HG03469 (cell line): ENCODE results near the gene FAHD2B.
"Not testable (repeated sequence)": the region's sequence is repeated elsewhere in the genome, so short reads cannot be mapped to it uniquely, and the experiment has no call there.

ENCODE experiments used
- ATAC-seq: cut with Tn5 transposase; IDR thresholded peaks from one replicate; pipeline ENCODE4 v1.9.1; 2021; ENCODE audit warnings: mild to moderate bottlenecking, moderate library complexity, moderate number of reproducible peaks; ENCODE audit not compliant: unreplicated experiment

FAHD2B gene

DNA sequence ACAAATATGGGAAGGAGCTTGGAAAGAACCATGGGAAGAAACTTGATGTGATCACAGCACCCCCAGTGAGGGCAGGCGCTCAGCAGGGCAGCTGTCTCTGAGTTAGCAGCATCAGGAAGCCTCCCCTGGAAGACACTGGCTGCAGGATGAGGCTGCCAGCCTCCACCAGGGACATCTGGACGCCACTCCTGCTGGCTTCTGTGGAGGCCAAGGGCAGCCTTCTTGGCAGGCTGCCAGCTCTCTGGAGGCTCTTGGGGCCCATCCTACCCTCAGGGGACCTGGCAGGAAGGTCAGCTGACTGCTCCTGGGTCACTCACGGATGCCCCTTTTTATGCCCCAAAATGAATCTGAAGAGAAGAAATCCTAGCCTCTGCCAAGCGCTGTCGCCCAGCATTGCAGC, 26.0 kb downstream of the FAHD2B start:
- not testable (repeated sequence) for ATAC-seq

DNA sequence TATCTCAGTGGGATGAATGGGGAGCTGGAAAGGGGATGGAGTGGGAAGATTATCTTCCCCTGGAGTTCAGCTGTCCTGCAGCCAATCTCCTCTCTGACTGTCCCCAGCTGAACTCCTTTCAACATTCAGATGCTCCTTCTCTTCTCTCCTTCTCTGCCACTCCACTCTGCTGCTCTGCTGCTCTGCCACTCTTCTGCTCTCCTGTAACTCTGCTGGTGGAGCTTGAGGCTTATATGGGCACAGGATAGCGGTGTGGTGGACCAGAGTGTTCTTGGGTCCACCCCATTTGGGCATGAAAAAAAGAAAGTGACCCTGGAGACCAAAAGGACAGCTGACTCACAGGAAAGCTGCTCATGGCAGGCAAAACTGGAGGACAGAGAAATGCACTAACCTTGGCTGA, 26.6 kb downstream of the FAHD2B start:
- no peak for ATAC-seq

DNA sequence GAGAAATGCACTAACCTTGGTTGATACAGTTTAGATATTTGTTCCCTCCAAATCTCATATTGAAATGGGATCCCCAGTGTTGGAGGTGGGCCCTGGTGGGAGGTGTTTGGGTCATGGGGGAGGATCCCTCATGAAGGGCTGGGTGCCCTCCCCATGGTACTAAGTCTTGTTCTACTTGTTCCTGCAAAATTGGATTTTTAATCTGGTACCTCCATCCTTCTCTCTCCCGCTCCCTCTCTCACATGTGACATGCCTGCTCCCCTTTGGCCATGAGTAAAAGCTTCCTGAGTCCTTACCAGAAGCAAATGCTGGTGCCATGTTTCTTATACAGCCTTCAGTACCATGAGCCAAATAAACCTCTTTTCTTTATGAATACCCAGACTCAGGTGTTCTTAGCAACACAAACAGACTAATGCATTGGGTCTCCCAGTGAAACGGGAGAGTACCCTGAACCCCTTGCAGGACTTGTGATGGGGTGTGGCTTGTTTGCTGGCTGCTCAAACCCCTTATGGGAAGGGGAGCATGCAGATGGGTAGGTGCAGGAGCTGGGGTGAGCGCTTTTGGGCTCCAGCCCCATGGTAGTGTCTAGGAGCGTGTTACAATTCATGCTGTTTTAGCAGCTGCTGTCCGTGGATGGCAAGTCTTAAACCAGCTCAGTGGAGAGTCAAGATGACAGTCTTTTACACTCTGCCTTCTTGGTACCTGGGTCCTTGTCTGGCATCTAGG, 27.2 kb downstream of the FAHD2B start:
- no peak for ATAC-seq

DNA sequence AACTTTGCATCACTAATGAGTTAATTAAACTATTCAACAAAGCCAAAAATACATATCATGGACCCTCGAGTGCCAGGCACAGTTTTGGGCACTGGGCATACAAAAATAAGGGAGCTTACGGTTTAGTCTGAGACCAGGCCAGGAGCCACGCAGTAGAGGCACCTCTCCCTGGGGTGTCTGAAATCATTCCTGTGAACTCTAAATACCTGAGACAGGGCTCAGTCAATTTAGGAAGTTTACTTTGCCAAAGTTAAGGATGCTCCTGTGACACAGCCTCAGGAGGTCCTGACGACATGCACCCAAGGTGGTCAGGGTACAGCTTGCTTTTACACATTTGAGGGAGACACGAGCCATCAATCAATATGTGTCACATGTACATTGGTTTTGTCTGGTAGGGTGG, 28.7 kb downstream of the FAHD2B start:
- ATAC-seq = not testable (repeated sequence)

DNA sequence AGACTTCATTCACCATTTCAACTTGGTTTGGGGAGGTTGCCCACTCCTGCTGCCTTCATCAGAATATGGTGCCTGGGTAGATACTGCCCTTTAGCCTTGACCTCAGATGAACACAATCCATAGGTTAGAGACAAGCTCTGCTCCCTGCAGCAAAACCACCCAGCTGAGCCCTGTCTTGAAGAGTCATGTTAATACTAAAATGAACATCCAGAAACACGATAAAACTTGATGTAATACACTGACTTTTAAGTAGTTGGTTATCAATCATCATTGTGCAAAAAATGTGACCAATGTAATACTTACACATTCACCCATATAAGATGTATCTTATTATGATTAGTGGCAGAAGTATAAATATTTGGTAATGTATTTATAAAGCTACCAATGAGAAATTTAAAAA, 32.7 kb downstream of the FAHD2B start:
- not testable (repeated sequence) for ATAC-seq

DNA sequence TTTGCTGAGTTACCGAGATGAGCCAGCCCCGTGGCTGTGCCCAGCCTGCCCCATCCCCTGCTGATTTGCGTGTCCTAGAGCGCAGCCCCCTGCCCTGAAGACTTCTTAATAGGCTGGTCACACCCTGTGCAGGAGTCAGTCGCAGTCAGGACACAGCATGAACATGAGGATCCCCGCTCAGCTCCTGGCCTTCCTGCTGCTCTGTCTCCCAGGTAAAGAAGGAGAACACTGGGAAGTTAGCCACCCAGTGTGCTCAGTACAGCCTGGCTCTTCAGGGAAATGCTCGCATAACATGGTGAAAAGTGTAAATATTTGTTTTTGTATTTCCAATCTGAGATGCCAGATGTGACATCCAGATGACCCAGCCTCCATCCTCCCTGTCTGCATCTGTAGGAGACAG, 34.9 kb downstream of the FAHD2B start:
- not testable (repeated sequence) for ATAC-seq

DNA sequence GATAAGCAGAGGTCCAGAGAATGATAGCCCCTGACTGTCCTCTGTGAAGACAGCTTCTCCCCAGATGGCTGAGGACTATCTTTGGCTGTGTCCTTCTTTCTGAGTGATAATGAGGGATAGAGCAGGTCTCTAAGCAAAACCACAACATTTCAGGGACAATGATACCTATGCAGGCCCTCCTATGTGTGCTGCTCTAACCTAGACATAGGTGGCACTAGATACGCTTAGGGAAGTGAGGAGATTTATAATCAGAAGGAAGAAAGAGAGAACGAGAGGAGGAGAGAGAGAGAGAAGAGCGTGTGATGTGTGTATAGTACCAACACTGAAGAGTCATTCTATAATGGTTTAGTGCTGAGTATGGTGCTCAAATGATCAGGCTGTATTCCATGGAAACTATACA, 38.5 kb downstream of the FAHD2B start:
- not testable (repeated sequence) for ATAC-seq

DNA sequence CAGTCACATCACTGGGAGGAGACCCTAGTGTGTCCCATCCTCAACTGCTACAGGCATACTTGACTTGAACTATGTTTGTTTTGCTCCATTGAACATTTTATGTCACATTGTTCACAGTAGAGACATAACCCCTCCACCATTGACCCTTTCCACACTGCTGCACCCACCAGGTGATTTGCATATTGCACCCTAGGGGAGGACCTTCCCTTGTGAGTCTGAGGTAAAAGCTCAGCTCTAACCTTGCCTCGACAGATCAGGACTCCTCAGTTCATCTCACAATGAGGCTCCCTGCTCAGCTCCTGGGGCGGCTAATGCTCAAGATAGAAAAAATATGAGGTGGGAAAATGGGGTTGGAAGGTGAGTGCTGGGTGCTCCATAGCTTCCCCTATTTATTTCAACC, 44.6 kb downstream of the FAHD2B start:
- not testable (repeated sequence) for ATAC-seq

DNA sequence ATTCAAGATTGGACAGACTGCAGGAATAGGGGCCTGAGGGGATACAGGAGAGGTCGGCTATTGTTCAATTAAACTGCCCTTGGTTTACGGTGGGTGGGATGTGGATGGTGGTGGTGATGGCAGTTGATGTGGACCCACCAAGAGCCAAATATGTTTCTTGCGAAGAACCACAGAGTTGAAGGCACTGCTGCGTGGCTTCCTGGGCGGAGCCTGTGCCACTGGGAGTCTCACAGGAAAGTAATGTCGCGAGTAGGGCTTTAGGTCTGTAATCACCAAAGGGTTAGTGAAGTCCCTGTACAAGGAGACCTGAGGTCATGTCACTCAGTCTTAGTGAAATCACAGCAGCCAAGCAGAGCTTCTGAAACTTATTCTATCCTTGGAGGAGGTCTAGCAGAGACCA, 46.2 kb downstream of the FAHD2B start:
- not testable (repeated sequence) for ATAC-seq

DNA sequence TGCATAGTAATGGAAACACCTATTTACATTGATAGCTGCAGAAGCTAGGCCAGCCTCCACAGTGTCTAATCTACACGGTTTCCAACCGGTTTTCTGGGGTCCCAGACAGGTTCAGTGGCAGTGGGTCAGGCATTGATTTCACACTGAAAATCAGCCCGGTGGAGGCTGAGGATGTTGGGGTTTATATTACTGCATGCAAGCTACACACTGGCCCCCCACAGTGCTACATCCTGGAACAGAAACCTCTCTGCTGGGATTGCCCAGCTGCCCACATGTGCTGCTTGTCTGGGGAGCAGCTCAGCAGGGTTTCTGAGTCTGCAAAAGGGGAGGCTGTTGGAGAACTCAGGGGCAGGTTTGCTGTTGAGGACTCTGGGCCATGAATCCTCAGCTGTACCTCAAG, 48.0 kb downstream of the FAHD2B start:
- not testable (repeated sequence) for ATAC-seq

DNA sequence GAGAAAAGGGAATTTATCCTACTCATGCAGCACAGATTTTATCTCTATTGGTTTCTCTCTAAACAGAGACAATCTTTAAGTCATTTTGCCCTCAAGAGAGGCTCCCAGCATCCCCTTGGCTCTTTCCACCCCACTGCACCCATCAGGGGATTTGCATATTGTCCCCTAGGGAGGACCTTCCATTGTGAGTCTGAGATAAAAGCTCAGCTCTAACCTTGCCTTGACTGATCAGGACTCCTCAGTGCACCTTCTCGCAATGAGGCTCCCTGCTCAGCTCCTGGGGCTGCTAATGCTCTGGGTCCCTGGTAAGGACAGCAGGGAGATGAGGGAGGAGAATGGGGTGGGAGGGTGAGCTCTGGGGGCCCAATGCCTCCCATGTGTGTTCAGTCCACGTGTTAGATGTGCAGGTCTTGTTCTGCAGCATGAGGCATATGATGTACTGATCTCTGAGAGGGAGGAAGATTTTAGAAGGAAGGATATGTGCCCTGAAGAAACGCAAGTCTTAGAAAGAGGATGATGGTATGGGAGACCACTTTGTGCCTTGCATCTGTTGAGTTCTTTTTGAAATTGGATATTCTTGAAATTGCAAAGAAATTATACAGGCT, 48.7 kb downstream of the FAHD2B start:
- not testable (repeated sequence) for ATAC-seq
